OCI-LY1 (cell line): ENCODE data around the gene MFSD11.
A peak's percentile ranks its signal among the peaks of the same experiment; 100 is the strongest.

Source experiments
- H2AFZ ChIP-seq: fragments of 200-600 bp; sonication (generic), shearing (Covaris generic); 2 replicates; pipeline ENCODE4 v1.6.0; 2014; ENCODE audit warnings: antibody characterized with exemption, mild to moderate bottlenecking, low read length
- H3F3A ChIP-seq: fragments of 200-600 bp; sonication (generic), shearing (Covaris generic); 2 replicates; pipeline ENCODE4 v1.6.0; 2014; ENCODE audit warnings: mild to moderate bottlenecking, antibody characterized with exemption, low read length, moderate library complexity; ENCODE audit not compliant: insufficient read depth
- H3K27ac ChIP-seq: fragments of 200-600 bp; sonication (generic); 2 replicates; pipeline ENCODE4 v1.5.1; 2014; ENCODE audit warnings: low read length, mixed run types, mild to moderate bottlenecking, low read depth; ENCODE audit not compliant: poor library complexity, severe bottlenecking
- H3K27me3 ChIP-seq: fragments of 200-600 bp; sonication (generic); 2 replicates; pipeline ENCODE4 v1.6.0; 2014; ENCODE audit warnings: antibody characterized with exemption, mild to moderate bottlenecking, low read length, moderate library complexity; ENCODE audit not compliant: insufficient read depth
- H3K36me3 ChIP-seq: fragments of 200-600 bp; sonication (generic); 2 replicates; pipeline ENCODE4 v1.6.1; 2014; ENCODE audit warnings: mild to moderate bottlenecking, antibody characterized with exemption, low read length, moderate library complexity, mixed read lengths; ENCODE audit not compliant: insufficient read depth
- H3K4me1 ChIP-seq: fragments of 200-600 bp; sonication (generic); 2 replicates; pipeline ENCODE4 v1.5.1; 2014; ENCODE audit warnings: mild to moderate bottlenecking, low read length, moderate library complexity; ENCODE audit not compliant: insufficient read depth, severe bottlenecking
- H3K4me2 ChIP-seq: fragments of 200-600 bp; sonication (generic), shearing (Covaris generic); 2 replicates; pipeline ENCODE4 v1.6.1; 2014; ENCODE audit warnings: low read length
- H3K4me3 ChIP-seq: fragments of 200-600 bp; sonication (generic); 2 replicates; pipeline ENCODE4 v1.5.1; 2014; ENCODE audit warnings: low read length, low read depth, mild to moderate bottlenecking, mixed read lengths; ENCODE audit not compliant: poor library complexity, severe bottlenecking
- H3K79me2 ChIP-seq: fragments of 200-600 bp; shearing (Covaris generic); 2 replicates; pipeline ENCODE4 v1.6.1; 2016; ENCODE audit warnings: mixed run types, low read length, mixed read lengths; ENCODE audit not compliant: insufficient read depth
- H3K9ac ChIP-seq: fragments of 200-600 bp; sonication (generic), shearing (Covaris generic); 2 replicates; pipeline ENCODE4 v1.6.1; 2014; ENCODE audit warnings: mild to moderate bottlenecking, low read length, mixed read lengths
- H3K9me2 ChIP-seq: fragments of 200-600 bp; sonication (generic), shearing (Covaris generic); 2 replicates; pipeline ENCODE4 v1.6.1; 2014; ENCODE audit warnings: low read depth, mild to moderate bottlenecking, low read length, mixed read lengths
- H3K9me3 ChIP-seq: fragments of 200-600 bp; shearing (Covaris generic); 2 replicates; pipeline ENCODE4 v1.6.1; 2014; ENCODE audit warnings: low read length, mixed read lengths
- H4K20me1 ChIP-seq: fragments of 200-600 bp; sonication (generic), shearing (Covaris generic); 2 replicates; pipeline ENCODE4 v1.6.0; 2016; ENCODE audit warnings: mild to moderate bottlenecking, low read length; ENCODE audit not compliant: insufficient read depth
- EZH2 ChIP-seq: fragments of 200-600 bp; sonication (generic), shearing (Covaris generic); IDR thresholded peaks from 2 replicates; pipeline ENCODE4 v1.8.0; 2017; ENCODE audit warnings: borderline replicate concordance, mixed run types, mild to moderate bottlenecking, antibody characterized with exemption, low read length, moderate library complexity, mixed read lengths
- TF ChIP-seq, protein P1 (sequence below): fragments of 200-600 bp; sonication (generic), shearing (Covaris generic); IDR thresholded peaks from 2 replicates; pipeline ENCODE4 v1.5.1; 2017; ENCODE audit warnings: mild to moderate bottlenecking, antibody characterized with exemption, low read length, moderate library complexity, mixed read lengths

Gene MFSD11

DNA sequence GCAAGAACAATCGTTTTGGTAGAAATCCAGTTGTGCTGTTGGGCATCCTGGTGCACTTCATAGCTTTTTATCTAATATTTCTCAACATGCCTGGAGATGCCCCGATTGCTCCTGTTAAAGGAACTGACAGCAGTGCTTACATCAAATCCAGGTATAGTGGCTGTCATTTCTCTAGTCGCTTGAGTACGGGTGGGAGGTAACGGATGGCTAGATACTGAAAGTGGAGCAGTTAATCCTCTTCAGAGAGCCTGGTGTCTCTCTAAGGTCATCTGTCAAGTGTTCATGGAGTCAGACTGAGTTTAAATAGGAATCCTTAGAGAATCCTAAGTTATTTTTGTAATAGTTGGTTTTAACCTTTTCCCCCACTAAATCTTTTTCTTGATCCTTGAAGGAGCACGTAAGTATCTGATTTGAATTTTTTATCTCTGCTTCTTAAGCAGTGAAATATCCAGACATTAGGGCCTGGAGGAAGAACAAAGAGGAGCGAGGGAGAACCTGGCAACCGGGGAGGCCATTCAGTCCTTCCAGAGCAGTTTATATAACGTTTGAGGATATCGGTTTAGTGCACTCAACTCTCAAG lies 37.2 kb downstream of the MFSD11 start:
- no peak for TF ChIP-seq EZH2
- TF ChIP-seq, protein P1, sequence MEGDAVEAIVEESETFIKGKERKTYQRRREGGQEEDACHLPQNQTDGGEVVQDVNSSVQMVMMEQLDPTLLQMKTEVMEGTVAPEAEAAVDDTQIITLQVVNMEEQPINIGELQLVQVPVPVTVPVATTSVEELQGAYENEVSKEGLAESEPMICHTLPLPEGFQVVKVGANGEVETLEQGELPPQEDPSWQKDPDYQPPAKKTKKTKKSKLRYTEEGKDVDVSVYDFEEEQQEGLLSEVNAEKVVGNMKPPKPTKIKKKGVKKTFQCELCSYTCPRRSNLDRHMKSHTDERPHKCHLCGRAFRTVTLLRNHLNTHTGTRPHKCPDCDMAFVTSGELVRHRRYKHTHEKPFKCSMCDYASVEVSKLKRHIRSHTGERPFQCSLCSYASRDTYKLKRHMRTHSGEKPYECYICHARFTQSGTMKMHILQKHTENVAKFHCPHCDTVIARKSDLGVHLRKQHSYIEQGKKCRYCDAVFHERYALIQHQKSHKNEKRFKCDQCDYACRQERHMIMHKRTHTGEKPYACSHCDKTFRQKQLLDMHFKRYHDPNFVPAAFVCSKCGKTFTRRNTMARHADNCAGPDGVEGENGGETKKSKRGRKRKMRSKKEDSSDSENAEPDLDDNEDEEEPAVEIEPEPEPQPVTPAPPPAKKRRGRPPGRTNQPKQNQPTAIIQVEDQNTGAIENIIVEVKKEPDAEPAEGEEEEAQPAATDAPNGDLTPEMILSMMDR: no peak
- no peaks in the 10 kb centered on the region for H3K79me2 ChIP-seq
- H3K9me3 ChIP-seq: no peaks in the 10 kb centered on the region
- no peak overlapping the region for H3K9ac ChIP-seq
- peaks cover 45% of the 10 kb centered on the region for H3K36me3 ChIP-seq
- H3K4me1 ChIP-seq: no peaks in the 10 kb centered on the region
- H3K9me2 ChIP-seq: no peaks in the 10 kb centered on the region
- H3K27me3 ChIP-seq: no peaks in the 10 kb centered on the region
- H3F3A ChIP-seq: no peaks in the 10 kb centered on the region
- H3K4me3 ChIP-seq: no peak overlapping the region
- H4K20me1 ChIP-seq: no peaks in the 10 kb centered on the region
- H3K4me2 ChIP-seq: no peak overlapping the region
- H2AFZ ChIP-seq: no peak overlapping the region
- H3K27ac ChIP-seq: no peak overlapping the region

DNA sequence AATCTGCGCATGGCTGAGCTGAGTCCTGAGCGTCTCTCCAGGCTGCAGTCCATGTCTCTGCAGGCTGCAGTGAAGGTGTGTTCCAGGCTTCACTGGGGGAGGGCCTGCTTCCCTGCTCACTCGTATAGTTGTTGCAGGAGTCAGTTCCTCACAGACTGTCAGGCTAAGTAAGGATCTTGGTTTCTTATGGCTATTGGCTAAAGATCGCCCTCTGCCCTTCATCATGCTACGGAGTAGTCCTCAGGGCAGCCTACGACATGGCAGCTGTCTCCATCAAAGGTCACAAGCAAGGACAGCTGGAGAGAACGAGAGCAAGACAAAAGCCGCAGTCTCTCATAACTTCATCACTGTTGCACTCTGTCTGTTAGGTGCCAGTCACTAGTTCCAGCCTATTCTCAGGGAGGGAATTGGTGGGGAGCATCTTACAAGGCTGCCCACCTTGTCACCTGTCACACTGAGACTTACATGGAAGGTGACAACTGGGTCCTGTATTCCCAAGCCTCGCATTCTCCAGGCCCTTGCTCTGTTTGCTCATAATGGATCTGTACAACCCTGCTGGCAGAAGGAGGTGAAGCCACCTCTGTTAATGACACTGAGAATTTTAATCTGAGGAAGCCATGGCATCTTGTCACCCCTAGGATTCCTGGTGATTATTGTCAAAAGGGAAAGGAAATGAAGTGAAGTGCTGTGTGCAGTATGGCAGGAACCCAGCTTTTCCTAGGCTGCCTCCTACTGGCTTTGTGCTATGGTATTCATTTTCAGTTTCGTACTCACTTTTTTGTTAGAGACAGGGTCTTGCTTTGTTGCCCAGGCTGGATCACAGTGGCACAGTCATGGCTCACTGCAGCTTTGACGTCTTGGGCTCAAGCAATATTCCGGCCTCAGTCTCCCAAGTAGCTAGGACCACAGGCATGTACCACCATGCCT lies 43.4 kb downstream of the MFSD11 start:
- Histone ChIP-seq H3K4me2 (no peak overlapping the region), H3K79me2 (no peaks in the 10 kb centered on the region), H3K4me3 (no peak overlapping the region), H3K9me2 (no peaks in the 10 kb centered on the region), H4K20me1 (no peaks in the 10 kb centered on the region), H3K4me1 (peaks cover 19% of the 10 kb centered on the region), H3K27ac (peak overlapping the region; percentile 74), H3K36me3 (peaks cover 23% of the 10 kb centered on the region), H3K9ac (no peak overlapping the region), H3K27me3 (no peaks in the 10 kb centered on the region), H3F3A (no peaks in the 10 kb centered on the region), H3K9me3 (no peaks in the 10 kb centered on the region), H2AFZ (no peak overlapping the region)
- TF ChIP-seq, protein P1: peak; percentile 8; the same call in 1 of the 2 replicates
- TF ChIP-seq EZH2: no peak

DNA sequence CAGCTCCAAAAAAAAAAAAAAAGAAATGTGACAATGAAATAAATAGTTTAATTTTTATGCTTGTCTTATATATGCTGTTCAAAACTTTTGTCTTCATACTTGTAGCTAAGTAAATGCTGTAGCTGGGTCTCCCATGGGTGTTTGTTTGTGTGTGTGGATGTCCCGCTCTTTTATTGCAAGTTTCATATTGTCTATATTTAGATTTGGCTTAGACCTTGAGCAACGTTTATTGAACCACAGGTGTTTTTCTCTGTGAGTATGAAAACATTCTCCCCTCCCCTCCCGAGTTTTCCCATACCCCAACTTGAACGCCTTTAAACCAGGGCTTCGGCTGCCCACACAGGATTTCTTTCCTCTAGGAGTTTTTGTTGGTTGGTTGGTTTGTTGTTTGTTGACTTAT lies 45.2 kb downstream of the MFSD11 start:
- peak overlapping the region; percentile 35 for H3K4me2 ChIP-seq
- no peak overlapping the region for H3K4me3 ChIP-seq
- H3K27ac ChIP-seq: peak overlapping the region; percentile 74
- H3K9me3 ChIP-seq: no peaks in the 10 kb centered on the region
- no peak overlapping the region for H2AFZ ChIP-seq
- H3K27me3 ChIP-seq: no peaks in the 10 kb centered on the region
- TF ChIP-seq, protein P1: no peak
- no peak for TF ChIP-seq EZH2
- no peaks in the 10 kb centered on the region for H3F3A ChIP-seq
- peaks cover 12% of the 10 kb centered on the region for H3K36me3 ChIP-seq
- no peaks in the 10 kb centered on the region for H3K9me2 ChIP-seq
- no peaks in the 10 kb centered on the region for H4K20me1 ChIP-seq
- H3K79me2 ChIP-seq: no peaks in the 10 kb centered on the region
- H3K9ac ChIP-seq: no peak overlapping the region
- peaks cover 24% of the 10 kb centered on the region for H3K4me1 ChIP-seq
